ENCODE measurements around the gene NOTO.

Gene NOTO

GRCh38 chr2:73203055-73203681 lies 794 bp downstream of the NOTO start:
- no peak for DNase-seq

- DNase-seq: no peak
Measured at GRCh38 chr2:73205611-73206010, 3.2 kb downstream of the NOTO start.

GRCh38 chr2:73208258-73208657 lies 5.9 kb downstream of the NOTO start:
- no peak for DNase-seq

GRCh38 chr2:73210019-73210418 lies 7.6 kb downstream of the NOTO start:
- no peak for DNase-seq

GRCh38 chr2:73210696-73211095 lies 8.3 kb downstream of the NOTO start:
- DNase-seq: no peak

GRCh38 chr2:73212098-73212447 lies 9.7 kb downstream of the NOTO start:
- no peak for DNase-seq

- peak; percentile 80 for DNase-seq
Measured at GRCh38 chr2:73212448-73213176, 10.2 kb downstream of the NOTO start.

GRCh38 chr2:73214120-73215035 lies 12.0 kb downstream of the NOTO start, which contains the start of gene SMYD5:
TSS of gene SMYD5 (plus strand) at chr2:73214245. CDS start at chr2:73214267, 22 bp downstream.
- peak; percentile 94 for DNase-seq

- no peak for DNase-seq
Measured at GRCh38 chr2:73215254-73215653, 12.9 kb downstream of the NOTO start.

GRCh38 chr2:73217160-73217559 lies 14.8 kb downstream of the NOTO start:
- no peak for DNase-seq

- DNase-seq: no peak
Measured at GRCh38 chr2:73217826-73218225, 15.5 kb downstream of the NOTO start.

- no peak for DNase-seq
Measured at GRCh38 chr2:73218298-73218697, 15.9 kb downstream of the NOTO start.

- no peak for DNase-seq
Measured at GRCh38 chr2:73223821-73224220, 21.4 kb downstream of the NOTO start.

GRCh38 chr2:73225513-73226360 lies 23.4 kb downstream of the NOTO start:
- DNase-seq: no peak

- no peak for DNase-seq
Measured at GRCh38 chr2:73227086-73227485, 24.7 kb downstream of the NOTO start.

- no peak for DNase-seq
Measured at GRCh38 chr2:73228631-73229030, 26.3 kb downstream of the NOTO start.

GRCh38 chr2:73232403-73233153 lies 30.2 kb downstream of the NOTO start:
- no peak for DNase-seq

- DNase-seq: peak; percentile 87
Measured at GRCh38 chr2:73233154-73233931, 31.0 kb downstream of the NOTO start, which contains the start of gene PRADC1. TSS of gene PRADC1 (minus strand) at chr2:73233239. CDS start at chr2:73233160, 79 bp downstream.

GRCh38 chr2:73233932-73234832 lies 31.8 kb downstream of the NOTO start, which contains the start of gene CCT7:
TSS of gene CCT7 (plus strand) at chr2:73234308. CDS start at chr2:73234379, 71 bp downstream.
- DNase-seq: peak; percentile 84

Measured in stimulated activated CD4-positive, alpha-beta T cell treated with anti-CD3 and anti-CD28 coated beads, Interleukin-4, amount 100 ng/mL, for 1 hour (primary cell).